Thoracic aorta (tissue), 2 donors: ENCODE data around the gene VWA8. TPM values are rescaled to one million over a fixed set of nuclear protein-coding genes. Genes with fewer than 3 reads are reported as not detected.

Experiments
- ATAC-seq: fragments of 150-250 bp; one replicate; pipeline ENCODE4 v1.8.0; 2017; ENCODE audit warnings: low read depth; ENCODE audit not compliant: insufficient number of reproducible peaks, low FRiP score
- DNase-seq: peaks from one replicate; pipeline ENCODE4 v3.0.0-alpha.2; 2020; ENCODE audit warnings: low spot score
- H3K27ac ChIP-seq, 2 donors: fragments of 200-600 bp; sonication (generic); 1 replicate in 1 of 2; 2 replicates in 1 of 2; pipeline ENCODE4 v1.5.1; 2016; ENCODE audit warnings: mild to moderate bottlenecking in 2 of 2, moderate library complexity in 2 of 2
- H3K27me3 ChIP-seq: fragments of 200-600 bp; sonication (generic); replicated peaks from 2 replicates; pipeline ENCODE4 v1.6.0; 2016; ENCODE audit warnings: mild to moderate bottlenecking; ENCODE audit not compliant: insufficient read depth
- H3K36me3 ChIP-seq: fragments of 200-600 bp; sonication (generic); one replicate; pipeline ENCODE4 v1.5.1; 2016
- H3K4me1 ChIP-seq, 2 donors: fragments of 200-600 bp; sonication (generic); 1 replicate in 1 of 2; 2 replicates in 1 of 2; pipeline versions ENCODE4 v1.5.1 to v1.6.0; 2016; ENCODE audit warnings: low read depth in 2 of 2, mild to moderate bottlenecking in 1 of 2; ENCODE audit not compliant: control insufficient read depth in 1 of 2
- H3K4me3 ChIP-seq: fragments of 200-600 bp; sonication (generic); 2 replicates; pipeline ENCODE4 v1.5.1; 2016; ENCODE audit warnings: mild to moderate bottlenecking
- H3K9me3 ChIP-seq: fragments of 200-600 bp; sonication (generic); 2 replicates; pipeline ENCODE4 v1.5.1; 2016
- CTCF ChIP-seq: fragments of 200-600 bp; sonication (generic); IDR thresholded peaks from one replicate; pipeline ENCODE4 v1.5.1; 2019; ENCODE audit warnings: antibody characterized with exemption
- total RNA-seq, 2 donors: library from RNA; depleted of rRNA; stranded (reverse); fragments of >200 nt; gene quantifications; one replicate each; pipeline versions ENCODE4 v1.1.0 to v1.2.3, GENCODE V29; 2016

The VWA8 gene
- total RNA-seq, 2 donors from 2014 or later, result 19.8 to 25.3 TPM

DNA sequence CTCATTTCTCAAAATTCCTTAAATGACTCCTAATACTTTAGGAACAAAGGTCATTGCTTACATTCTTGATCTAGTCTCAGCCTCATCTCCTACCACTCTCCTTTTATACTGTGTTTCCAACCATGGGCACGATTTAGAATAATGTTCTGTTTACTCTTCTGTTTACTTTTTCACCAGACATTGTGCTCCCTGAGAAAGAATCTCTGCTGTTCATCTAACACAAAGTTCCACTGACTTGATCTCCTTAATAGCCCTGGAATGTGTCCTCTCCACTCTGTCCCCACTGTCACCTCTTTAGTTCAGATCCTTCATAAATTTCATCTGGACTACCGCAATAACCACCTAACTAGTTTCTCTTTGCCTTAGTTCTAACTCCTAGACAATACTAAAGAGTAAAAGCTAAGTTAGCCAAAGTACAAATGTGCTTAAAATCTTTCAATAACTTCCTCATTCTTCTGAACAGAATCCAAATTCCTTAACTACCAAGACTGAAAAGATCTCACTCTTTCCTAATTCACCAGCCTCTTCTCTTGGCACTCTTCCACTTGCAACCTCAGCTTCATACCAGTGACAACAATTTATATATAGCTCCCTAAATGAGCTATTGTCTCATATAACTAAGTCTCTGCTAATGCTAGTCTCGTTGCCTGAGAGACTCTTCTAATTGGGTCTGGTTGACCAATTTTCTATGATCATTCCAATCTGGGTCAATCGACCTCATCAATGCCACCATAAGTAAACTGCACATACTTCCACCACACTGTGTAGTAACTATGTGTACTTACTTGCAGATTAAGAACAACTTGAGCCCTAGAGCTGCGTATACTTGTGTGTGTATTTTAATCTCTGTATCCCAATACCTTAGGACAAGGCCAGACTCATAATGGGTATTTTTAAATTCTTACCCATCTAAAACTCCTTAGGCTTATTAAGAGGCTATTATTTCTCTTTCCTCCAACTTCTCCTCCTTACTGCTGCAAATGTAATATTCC lies 179.9 kb downstream of the VWA8 start:
- TF ChIP-seq CTCF, result no peak
- H3K27me3 ChIP-seq, result no peaks in the 10 kb centered on the region
- ATAC-seq, result no peak
- no peak overlapping the region for H3K27ac ChIP-seq
- no peaks in the 10 kb centered on the region for H3K9me3 ChIP-seq
- no peak for DNase-seq
- H3K36me3 ChIP-seq, result no peaks in the 10 kb centered on the region
- peaks cover 8 to 10% of the 10 kb centered on the region in 2 donors for H3K4me1 ChIP-seq
- H3K4me3 ChIP-seq, result no peak overlapping the region

- ATAC-seq, result no peak
- H3K4me3 ChIP-seq, result no peak overlapping the region
Observed at GRCh38 chr13:41775251-41775650, 185.7 kb downstream of the VWA8 start.

GRCh38 chr13:41774605-41775218 lies 186.2 kb downstream of the VWA8 start:
- no peaks in the 10 kb centered on the region for H3K4me1 ChIP-seq
- no peaks in the 10 kb centered on the region for H3K9me3 ChIP-seq
- ATAC-seq, result no peak
- no peaks in the 10 kb centered on the region for H3K27me3 ChIP-seq
- no peak for TF ChIP-seq CTCF
- H3K36me3 ChIP-seq, result no peaks in the 10 kb centered on the region
- no peak for DNase-seq
- H3K27ac ChIP-seq, result no peak overlapping the region
- no peak overlapping the region for H3K4me3 ChIP-seq

More at GRCh38 chr13:41775251-41775650, 185.7 kb downstream of the VWA8 start:
- DNase-seq, result no peak
- no peaks in the 10 kb centered on the region for H3K4me1 ChIP-seq
- no peaks in the 10 kb centered on the region for H3K9me3 ChIP-seq
- TF ChIP-seq CTCF, result no peak
- H3K36me3 ChIP-seq, result no peaks in the 10 kb centered on the region
- no peak overlapping the region for H3K27ac ChIP-seq
- no peaks in the 10 kb centered on the region for H3K27me3 ChIP-seq

DNA sequence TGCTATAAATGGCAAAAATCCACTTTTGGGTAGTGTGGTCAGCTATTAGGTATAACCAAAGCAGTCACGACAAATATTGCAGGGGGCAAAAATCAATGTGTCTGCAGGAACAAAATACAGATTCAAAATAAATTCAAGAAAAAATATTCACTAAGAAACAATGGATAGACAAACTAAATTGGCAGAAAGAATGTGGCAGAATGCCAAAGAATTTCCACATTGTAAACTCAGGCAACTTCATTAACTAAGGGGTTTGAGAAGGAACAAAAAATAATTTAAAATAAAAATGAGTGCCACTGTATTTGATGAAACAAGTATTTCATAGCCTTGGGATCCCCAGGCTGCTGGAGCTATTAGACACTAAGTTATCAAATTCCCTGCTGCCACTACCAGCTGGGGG lies 193.1 kb downstream of the VWA8 start:
- H3K36me3 ChIP-seq, result no peaks in the 10 kb centered on the region
- no peak for TF ChIP-seq CTCF
- no peak for DNase-seq
- H3K9me3 ChIP-seq, result no peaks in the 10 kb centered on the region
- H3K27ac ChIP-seq, result no peak overlapping the region
- H3K27me3 ChIP-seq, result no peaks in the 10 kb centered on the region
- H3K4me3 ChIP-seq, result no peak overlapping the region
- ATAC-seq, result no peak
- no peaks in the 10 kb centered on the region for H3K4me1 ChIP-seq

DNA sequence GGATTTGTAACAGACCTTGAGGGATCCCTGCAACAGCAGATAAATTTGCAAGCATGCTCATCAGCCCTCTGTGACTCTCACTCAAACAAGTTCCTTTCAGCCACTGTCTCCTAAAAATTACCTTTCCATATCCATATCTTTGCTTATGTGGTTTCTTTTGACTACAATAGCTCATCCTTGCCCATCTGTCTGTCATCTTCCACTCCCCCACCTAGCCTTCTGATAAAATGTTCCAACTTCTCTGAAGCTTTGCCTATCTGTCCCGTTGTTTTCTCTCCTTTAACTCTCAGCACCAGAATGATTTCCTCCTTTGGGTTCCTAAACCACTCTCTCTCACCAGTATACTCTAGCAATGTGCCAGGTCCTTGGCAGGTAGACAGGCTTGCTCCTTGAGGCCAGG lies 194.5 kb downstream of the VWA8 start:
- Histone ChIP-seq H3K27me3 (no peaks in the 10 kb centered on the region), H3K4me3 (no peak overlapping the region), H3K36me3 (no peaks in the 10 kb centered on the region), H3K9me3 (no peaks in the 10 kb centered on the region), H3K27ac (no peak overlapping the region), H3K4me1 (no peaks in the 10 kb centered on the region)
- ATAC-seq (no peak), DNase-seq (no peak)
- no peak for TF ChIP-seq CTCF
